HG02642 (cell line): ENCODE measurements around the gene TIE1.

Experiments used
- ATAC-seq: cut with Tn5 transposase; IDR thresholded peaks from one replicate; pipeline ENCODE4 v1.9.1; 2021; ENCODE audit warnings: mild to moderate bottlenecking; ENCODE audit not compliant: unreplicated experiment, poor library complexity

Gene TIE1

GRCh38 chr1:43309405-43310025, 8.7 kb downstream of the TIE1 start:
- ATAC-seq = no peak

DNA sequence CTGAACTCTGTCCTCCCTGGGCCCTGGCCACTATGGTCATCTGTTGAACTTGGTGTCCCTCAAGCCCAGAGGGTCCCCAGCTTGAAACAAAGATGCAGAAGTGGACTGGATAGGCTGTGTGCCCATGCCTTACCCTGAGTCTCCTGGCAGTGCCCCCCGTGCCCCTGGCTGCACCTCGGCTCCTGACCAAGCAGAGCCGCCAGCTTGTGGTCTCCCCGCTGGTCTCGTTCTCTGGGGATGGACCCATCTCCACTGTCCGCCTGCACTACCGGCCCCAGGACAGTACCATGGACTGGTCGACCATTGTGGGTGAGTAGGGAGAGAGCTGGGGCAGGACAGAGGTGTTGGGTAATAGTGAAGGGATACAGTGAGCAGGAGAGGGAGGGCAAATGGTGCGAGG, 10.7 kb downstream of the TIE1 start:
- no peak for ATAC-seq

DNA sequence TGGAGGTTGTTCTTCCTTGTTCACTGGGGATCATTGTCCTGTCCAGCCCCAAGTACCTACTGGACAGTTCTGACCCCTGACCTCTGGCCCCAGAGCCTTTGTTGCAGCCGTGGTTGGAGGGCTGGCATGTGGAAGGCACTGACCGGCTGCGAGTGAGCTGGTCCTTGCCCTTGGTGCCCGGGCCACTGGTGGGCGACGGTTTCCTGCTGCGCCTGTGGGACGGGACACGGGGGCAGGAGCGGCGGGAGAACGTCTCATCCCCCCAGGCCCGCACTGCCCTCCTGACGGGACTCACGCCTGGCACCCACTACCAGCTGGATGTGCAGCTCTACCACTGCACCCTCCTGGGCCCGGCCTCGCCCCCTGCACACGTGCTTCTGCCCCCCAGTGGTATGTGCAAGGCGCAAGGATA, 11.4 kb downstream of the TIE1 start:
- no peak for ATAC-seq

GRCh38 chr1:43312663-43313515, 12.1 kb downstream of the TIE1 start:
- no peak for ATAC-seq

- no peak for ATAC-seq
Observed at GRCh38 chr1:43313771-43314170, 13.0 kb downstream of the TIE1 start.

DNA sequence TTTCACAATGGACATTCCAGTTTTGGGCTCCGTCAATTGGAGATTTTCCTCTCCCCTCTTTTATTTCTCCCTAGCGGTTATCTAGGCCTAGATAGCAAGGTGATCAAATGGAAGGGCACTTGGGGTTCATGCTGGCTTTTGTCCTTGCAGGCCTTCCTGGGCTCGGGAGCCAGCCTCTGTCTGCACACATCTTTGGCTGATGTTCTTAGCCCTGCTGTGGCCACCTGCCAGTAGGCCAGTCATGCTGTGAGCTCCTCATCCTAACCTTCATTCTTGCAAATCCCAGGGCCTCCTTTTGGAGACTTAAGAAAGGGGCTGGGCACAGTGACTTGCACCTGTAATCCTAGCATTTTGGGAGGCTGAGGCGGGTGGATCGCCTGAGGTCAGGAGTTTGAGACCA, 13.5 kb downstream of the TIE1 start:
- no peak for ATAC-seq

- ATAC-seq = no peak
Observed at GRCh38 chr1:43315481-43315880, 14.7 kb downstream of the TIE1 start.

DNA sequence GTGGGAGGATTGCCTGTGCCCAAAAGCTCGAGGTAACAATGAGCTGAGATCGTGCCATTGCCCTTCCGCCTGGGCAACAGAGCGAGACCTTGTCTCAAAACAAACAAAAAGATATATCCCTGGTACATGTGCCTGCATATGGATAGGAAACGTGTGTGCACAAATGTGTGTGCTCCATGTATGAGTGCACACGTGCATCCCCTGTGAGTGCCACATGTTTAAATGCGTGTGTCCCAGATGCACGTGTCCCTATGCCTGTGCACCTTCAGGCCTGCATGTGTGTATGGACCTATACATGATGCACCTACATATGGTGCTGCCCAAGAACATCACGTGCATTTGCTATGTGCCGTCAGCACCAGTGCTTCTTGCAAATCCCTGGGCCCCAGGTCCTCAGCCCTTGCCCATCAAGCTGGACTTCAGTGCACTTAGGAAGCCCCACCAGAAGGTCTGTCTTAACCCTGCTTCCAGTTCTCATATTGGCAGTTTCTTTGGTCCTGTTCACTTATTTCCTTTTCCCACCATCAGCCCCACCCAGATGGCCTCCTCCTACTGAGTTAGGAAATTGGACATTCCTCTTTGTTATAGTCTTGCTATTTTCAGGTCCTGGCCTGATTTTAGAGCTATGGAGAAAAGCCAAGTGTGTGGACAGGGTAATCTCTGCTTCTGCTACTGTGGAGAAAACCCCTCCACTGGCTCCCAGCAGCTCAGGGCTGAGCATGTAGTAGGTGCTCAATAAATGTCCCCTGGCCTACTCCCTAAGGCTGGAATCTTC, 15.4 kb downstream of the TIE1 start:
- no peak for ATAC-seq

DNA sequence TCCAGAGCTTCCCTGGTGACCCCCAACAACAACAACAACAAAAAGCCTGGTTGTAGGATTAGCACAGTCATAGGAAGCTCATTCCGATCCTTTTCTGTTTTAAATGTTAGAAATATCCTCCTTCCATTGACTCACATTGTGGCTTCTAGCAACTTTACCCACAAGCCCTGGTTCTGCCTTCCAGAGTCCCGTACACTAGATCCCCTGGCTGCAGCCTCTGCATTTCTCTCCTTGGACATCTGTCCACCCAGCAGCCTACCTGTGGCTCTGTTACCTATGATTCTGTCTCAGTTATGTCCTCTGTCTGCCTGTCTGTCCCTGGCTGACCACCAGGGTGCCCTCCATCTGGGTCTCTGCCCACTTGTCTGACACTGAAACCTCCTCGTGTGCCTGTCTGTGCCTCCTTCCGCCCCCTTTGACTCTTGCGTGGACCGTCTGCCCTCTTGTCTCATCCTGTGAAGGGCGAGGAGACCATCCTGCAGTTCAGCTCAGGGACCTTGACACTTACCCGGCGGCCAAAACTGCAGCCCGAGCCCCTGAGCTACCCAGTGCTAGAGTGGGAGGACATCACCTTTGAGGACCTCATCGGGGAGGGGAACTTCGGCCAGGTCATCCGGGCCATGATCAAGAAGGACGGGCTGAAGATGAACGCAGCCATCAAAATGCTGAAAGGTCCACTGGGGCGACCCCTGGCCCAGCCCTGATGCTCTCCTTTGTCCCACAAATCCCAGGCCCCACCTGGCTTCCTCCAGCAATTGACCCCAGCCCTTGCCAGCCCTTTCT, 16.1 kb downstream of the TIE1 start:
- no peak for ATAC-seq

- ATAC-seq = no peak
Observed at GRCh38 chr1:43317817-43318471, 17.2 kb downstream of the TIE1 start.

- ATAC-seq = no peak
Observed at GRCh38 chr1:43318831-43319230, 18.0 kb downstream of the TIE1 start.

- ATAC-seq = no peak
Observed at GRCh38 chr1:43319288-43319687, 18.5 kb downstream of the TIE1 start.

DNA sequence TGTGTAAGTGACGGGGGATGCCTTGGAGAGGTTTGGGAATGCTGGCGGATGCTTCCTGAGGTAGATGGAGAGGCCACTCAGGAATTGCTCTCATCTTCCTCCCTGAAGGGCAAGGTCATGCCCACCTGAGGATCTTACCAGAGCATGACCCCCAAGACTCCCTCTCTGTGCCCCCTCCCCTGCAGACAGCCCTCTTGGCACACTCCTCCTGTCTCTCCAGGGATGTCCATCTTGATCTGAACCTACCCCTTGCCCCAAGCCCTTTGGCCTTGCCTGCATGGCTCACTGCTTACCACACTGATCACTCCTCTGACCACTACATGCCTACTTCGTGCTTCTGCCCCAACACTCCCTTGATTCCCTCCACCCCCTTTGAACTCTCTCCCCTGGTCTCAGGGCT, 19.0 kb downstream of the TIE1 start:
- ATAC-seq = no peak

DNA sequence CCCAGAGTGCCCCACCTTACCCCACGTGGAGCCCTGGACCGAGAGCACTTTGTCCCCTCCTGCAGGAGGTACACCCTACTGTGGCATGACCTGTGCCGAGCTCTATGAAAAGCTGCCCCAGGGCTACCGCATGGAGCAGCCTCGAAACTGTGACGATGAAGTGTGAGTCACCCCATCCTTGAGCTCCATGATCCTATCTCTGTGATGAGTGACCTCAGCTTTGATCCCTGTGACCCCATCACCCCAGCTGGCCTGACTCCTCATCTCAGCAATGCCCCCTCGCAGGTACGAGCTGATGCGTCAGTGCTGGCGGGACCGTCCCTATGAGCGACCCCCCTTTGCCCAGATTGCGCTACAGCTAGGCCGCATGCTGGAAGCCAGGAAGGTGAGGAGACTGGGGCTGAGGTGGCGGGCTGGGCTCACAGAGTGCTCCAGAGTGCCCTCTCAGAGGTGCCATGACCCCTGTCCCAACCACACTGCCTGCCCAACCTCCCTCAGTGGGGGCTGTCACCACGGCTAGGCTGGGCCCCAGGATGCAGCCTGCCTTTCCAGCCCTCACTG, 20.6 kb downstream of the TIE1 start:
- ATAC-seq = no peak

GRCh38 chr1:43322506-43322905, 21.7 kb downstream of the TIE1 start:
- ATAC-seq = no peak

- ATAC-seq = no peak
Observed at GRCh38 chr1:43324810-43325209, 24.0 kb downstream of the TIE1 start.

- ATAC-seq = no peak
Observed at GRCh38 chr1:43325381-43325780, 24.6 kb downstream of the TIE1 start.

- no peak for ATAC-seq
Observed at GRCh38 chr1:43327549-43328292, 26.9 kb downstream of the TIE1 start.
